Astrocyte (in vitro differentiated cells and primary cell): Measurements from ENCODE around the gene TUSC1.

Experiments used
- CTCF ChIP-seq: IDR thresholded peaks from 2 replicates; pipeline ENCODE4 v1.5.1; 2011; ENCODE audit warnings: low read depth, mild to moderate bottlenecking, inconsistent platforms, low read length, moderate library complexity; ENCODE audit not compliant: insufficient read depth
- EZH2 ChIP-seq: IDR thresholded peaks from 2 replicates; pipeline ENCODE4 v1.6.1; 2012; ENCODE audit warnings: mild to moderate bottlenecking, low read length, inconsistent platforms; ENCODE audit not compliant: insufficient read depth

- TF ChIP-seq CTCF = no peak
- no peak for TF ChIP-seq EZH2
These were observed 19.7 kb downstream of the TUSC1 start for GRCh38 chr9:25658571-25658970.
